Gastroesophageal sphincter (tissue), 4 donors: ENCODE measurements around the gene EHMT1. TPM values are rescaled to one million over a fixed set of nuclear protein-coding genes. Genes with fewer than 3 reads are reported as not detected.

ENCODE experiments used
- ATAC-seq: fragments of 150-250 bp; one replicate; pipeline ENCODE4 v1.9.1; 2016; ENCODE audit warnings: mild to moderate bottlenecking, moderate library complexity
- H3K27ac ChIP-seq, 4 donors: fragments of 200-600 bp; sonication (generic) in 3 of 4; 1 replicate in 3 of 4; 2 replicates in 1 of 4; pipeline ENCODE4 v1.5.1; 2016 to 2019
- H3K27me3 ChIP-seq: fragments of 200-600 bp; sonication (generic); one replicate; pipeline ENCODE4 v1.5.1; 2019
- H3K36me3 ChIP-seq, 2 donors: fragments of 200-600 bp; sonication (generic); one replicate each; pipeline ENCODE4 v1.5.1; 2019; ENCODE audit warnings: control low read depth in 1 of 2
- H3K4me1 ChIP-seq, 3 donors: fragments of 200-600 bp; sonication (generic); 1 replicate in 2 of 3; 2 replicates in 1 of 3; pipeline ENCODE4 v1.5.1; 2016 to 2019; ENCODE audit warnings: control low read depth in 2 of 3
- H3K4me3 ChIP-seq, 2 donors: fragments of 200-600 bp; sonication (generic); one replicate each; pipeline ENCODE4 v1.5.1; 2019; ENCODE audit warnings: mild to moderate bottlenecking in 1 of 2, moderate library complexity in 1 of 2
- H3K9me3 ChIP-seq, 3 donors: fragments of 200-600 bp; sonication (generic); one replicate each; pipeline ENCODE4 v1.5.1; 2017 to 2019; ENCODE audit warnings: control low read depth in 2 of 3
- EP300 ChIP-seq: sonication (generic); formaldehyde crosslinking; IDR thresholded peaks from one replicate; pipeline ENCODE4 v1.6.1; 2017; ENCODE audit warnings: antibody characterized with exemption, mild to moderate bottlenecking
- POLR2A ChIP-seq, 2 donors: fragments of 450-650 bp; IDR thresholded peaks; one replicate each; pipeline ENCODE4 v1.6.1; 2017; ENCODE audit warnings: antibody characterized with exemption in 2 of 2, mild to moderate bottlenecking in 2 of 2, moderate library complexity in 1 of 2
- POLR2AphosphoS5 ChIP-seq: sonication (generic); formaldehyde crosslinking; IDR thresholded peaks from one replicate; pipeline ENCODE4 v1.6.1; 2017; ENCODE audit warnings: antibody characterized with exemption
- WGBS, 2 donors: methylation state at CpG; one replicate each; pipeline ENCODE4 v1.1.5; 2018; ENCODE audit warnings: low coverage in 1 of 2; 5-methylcytosine and 5-hydroxymethylcytosine counted together
- total RNA-seq, 4 donors: library from RNA; depleted of rRNA; stranded (reverse); fragments of >200 nt; gene quantifications; one replicate each; pipeline ENCODE4 v1.1.0, GENCODE V29; 2016
- TF ChIP-seq, protein P1 (sequence below), 4 experiments: fragments of 200-600 bp in 2 of 4; fragments of 450-650 bp in 2 of 4; sonication (generic) in 1 of 4; IDR thresholded peaks; one replicate each; pipeline ENCODE4 v1.5.1; 2017 to 2019; ENCODE audit warnings: antibody characterized with exemption in 4 of 4, mild to moderate bottlenecking in 2 of 4, moderate library complexity in 2 of 4

EHMT1 gene
- total RNA-seq, 4 donors from 2014 or later = 49.2 to 79.7 (median 64.7) TPM

DNA sequence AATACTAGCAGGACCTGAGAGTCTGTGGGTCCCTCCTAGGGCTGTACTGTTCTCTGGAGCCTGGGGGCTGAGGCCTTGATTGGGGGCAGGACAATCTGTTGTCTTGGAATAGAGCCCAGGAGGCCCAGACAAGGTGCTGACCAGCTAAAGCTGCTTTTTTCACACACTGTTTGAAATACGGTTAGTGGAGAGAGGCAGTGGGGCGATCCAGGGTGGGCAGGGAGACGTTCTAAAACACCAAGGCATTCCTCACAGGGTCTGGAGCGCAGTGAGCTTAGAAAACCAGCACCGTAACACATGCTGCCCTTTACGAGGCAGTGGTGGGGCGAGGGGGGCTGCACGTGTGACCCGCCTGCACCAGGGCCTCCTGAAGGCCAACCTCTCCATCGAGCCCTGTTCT is 55.1 kb downstream of the EHMT1 start:
- H3K27ac ChIP-seq = peak overlapping the region in 3 of 4 donors; percentile 9 to 35 (median 26)
- H3K9me3 ChIP-seq = no peaks in the 10 kb centered on the region
- TF ChIP-seq EP300 (no peak), POLR2A (IDR thresholded peaks at IDR 0.05) (no peak), POLR2AphosphoS5 (no peak)
- TF ChIP-seq, protein P1, sequence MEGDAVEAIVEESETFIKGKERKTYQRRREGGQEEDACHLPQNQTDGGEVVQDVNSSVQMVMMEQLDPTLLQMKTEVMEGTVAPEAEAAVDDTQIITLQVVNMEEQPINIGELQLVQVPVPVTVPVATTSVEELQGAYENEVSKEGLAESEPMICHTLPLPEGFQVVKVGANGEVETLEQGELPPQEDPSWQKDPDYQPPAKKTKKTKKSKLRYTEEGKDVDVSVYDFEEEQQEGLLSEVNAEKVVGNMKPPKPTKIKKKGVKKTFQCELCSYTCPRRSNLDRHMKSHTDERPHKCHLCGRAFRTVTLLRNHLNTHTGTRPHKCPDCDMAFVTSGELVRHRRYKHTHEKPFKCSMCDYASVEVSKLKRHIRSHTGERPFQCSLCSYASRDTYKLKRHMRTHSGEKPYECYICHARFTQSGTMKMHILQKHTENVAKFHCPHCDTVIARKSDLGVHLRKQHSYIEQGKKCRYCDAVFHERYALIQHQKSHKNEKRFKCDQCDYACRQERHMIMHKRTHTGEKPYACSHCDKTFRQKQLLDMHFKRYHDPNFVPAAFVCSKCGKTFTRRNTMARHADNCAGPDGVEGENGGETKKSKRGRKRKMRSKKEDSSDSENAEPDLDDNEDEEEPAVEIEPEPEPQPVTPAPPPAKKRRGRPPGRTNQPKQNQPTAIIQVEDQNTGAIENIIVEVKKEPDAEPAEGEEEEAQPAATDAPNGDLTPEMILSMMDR (IDR thresholded peaks at IDR 0.05) = no peak
- peaks cover 0 to 18% of the 10 kb centered on the region in 2 donors for H3K36me3 ChIP-seq
- H3K27me3 ChIP-seq = no peaks in the 10 kb centered on the region
- peaks cover 0 to 49% (median 24%) of the 10 kb centered on the region in 3 donors for H3K4me1 ChIP-seq
- ATAC-seq = no peak
- WGBS, 2 donors = 52% methylated on average over 6 of the region's 10 CpGs; no CpG with 5 or more reads in 1 of the 2 donors
- peak overlapping the region in 1 of 2 donors; percentile 0 for H3K4me3 ChIP-seq

DNA sequence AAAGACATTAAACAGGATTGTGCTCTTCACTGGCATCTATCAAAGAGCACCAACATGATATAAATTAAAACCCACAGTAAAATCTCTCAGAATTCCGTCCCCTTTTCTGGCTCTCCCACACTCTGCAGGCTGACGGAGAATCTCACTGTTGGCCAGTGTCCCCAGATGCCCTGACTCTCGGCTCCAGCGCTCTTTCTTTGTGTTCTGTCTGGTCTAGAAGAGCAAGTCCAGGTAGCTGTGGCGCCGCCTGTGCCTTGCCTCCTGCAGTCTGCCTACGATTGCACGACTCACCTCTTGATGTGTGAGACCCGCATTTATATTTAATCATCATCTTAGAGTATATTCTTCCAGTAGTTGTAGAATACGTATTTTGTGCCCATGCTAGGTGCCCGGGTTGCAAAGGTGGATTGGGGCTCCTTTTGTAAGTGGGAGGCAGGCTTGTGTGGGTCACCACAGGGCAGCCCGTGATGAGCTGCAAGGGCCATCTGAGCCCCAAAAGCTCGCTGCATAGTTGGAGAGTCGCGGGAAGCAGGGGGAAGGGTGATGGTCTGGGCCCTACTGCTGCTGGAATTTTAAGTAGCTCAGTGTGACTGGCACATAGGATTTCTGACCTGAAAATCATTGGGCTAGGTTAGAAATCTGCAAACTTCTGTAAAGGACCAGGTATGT is 55.6 kb downstream of the EHMT1 start:
- TF ChIP-seq POLR2A (IDR thresholded peaks at IDR 0.05) = no peak
- no peak for TF ChIP-seq EP300
- no peak for TF ChIP-seq POLR2AphosphoS5
- TF ChIP-seq, protein P1 (IDR thresholded peaks at IDR 0.05) = no peak
- Histone ChIP-seq H3K4me3 (peak overlapping the region in 1 of 2 donors; percentile 0), H3K27me3 (no peaks in the 10 kb centered on the region), H3K9me3 (no peaks in the 10 kb centered on the region), H3K4me1 (peaks cover 0 to 49% (median 24%) of the 10 kb centered on the region in 3 donors), H3K36me3 (peaks cover 0 to 15% of the 10 kb centered on the region in 2 donors), H3K27ac (peak overlapping the region in 3 of 4 donors; percentile 9 to 35 (median 26))
- 47 to 63% methylated on average over 9 to 11 of the region's 15 CpGs for WGBS, 2 donors
- no peak for ATAC-seq

DNA sequence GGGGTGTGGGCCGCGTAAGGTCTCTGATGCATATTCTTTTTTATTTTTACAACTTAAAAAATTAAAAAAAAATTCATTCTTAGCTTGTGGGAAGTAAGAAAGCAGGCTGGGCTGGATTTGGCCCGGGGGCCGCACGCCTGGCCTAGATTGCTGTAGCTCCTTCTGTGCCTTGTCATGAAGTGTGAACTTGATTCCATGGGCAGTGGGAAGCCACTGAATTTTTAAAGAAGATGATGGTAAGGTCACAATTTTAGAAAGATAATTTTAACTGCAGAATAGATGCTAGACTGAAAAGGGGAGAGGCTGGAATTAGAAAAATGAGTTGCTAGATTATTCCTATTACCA is 56.1 kb downstream of the EHMT1 start:
- H3K27ac ChIP-seq = no peak overlapping the region
- peaks cover 0 to 51% (median 24%) of the 10 kb centered on the region in 3 donors for H3K4me1 ChIP-seq
- H3K36me3 ChIP-seq = peaks cover 0 to 10% of the 10 kb centered on the region in 2 donors
- H3K27me3 ChIP-seq = no peaks in the 10 kb centered on the region
- 54 to 58% methylated on average over 3 to 5 of the region's 5 CpGs for WGBS, 2 donors
- no peak overlapping the region for H3K4me3 ChIP-seq
- no peak for ATAC-seq
- no peak for TF ChIP-seq EP300
- TF ChIP-seq POLR2AphosphoS5 = no peak
- no peak for TF ChIP-seq POLR2A (IDR thresholded peaks at IDR 0.05)
- TF ChIP-seq, protein P1 (IDR thresholded peaks at IDR 0.05) = no peak
- H3K9me3 ChIP-seq = no peaks in the 10 kb centered on the region

DNA sequence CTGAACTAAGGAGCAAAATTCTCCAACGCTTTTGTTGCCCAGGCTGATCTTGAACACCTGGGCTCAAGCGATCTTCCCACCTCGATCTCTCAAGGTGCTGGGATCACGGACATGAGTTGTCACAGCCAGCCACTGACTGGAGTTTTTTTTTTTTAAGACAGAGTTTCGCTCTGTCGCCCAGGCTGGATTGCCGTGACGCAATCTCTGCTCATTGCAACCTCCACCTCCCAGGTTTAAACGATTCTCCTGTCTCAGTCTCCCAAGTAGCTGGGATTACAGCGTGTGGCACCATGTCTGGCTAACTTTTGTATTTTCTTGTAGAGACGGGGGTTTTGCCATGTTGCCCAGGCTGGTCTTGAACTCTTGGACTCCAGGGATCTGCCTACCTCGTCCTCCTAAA is 58.2 kb downstream of the EHMT1 start:
- TF ChIP-seq, protein P1 (IDR thresholded peaks at IDR 0.05) = no peak
- TF ChIP-seq EP300 = no peak
- TF ChIP-seq POLR2AphosphoS5 = no peak
- no peak for TF ChIP-seq POLR2A (IDR thresholded peaks at IDR 0.05)
- Histone ChIP-seq H3K36me3 (peaks cover 0 to 7% of the 10 kb centered on the region in 2 donors), H3K9me3 (no peaks in the 10 kb centered on the region), H3K27ac (no peak overlapping the region), H3K4me1 (peaks cover 0 to 55% (median 18%) of the 10 kb centered on the region in 3 donors), H3K4me3 (no peak overlapping the region), H3K27me3 (no peaks in the 10 kb centered on the region)
- no peak for ATAC-seq
- WGBS, 2 donors = 90 to 97% methylated on average over 2 to 3 of the region's 12 CpGs

DNA sequence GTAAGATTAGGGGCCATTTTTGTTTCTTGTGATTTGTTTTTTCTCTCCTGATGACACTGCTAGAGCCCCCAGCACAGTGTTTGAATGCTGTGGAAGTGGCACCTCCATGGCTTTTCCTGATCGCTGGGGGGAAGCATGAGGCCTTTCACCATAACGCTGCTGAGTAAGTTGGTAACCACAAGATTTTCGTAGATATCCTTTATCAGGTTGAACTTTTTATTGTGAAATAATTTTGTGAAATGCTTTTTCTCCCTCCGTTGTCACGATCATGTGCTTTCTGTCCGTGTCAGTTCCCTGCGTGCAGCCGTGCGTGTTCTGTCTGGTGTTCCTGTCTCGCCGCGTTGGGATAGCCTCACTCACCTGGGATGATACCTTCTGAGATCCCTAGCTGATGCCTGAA is 59.4 kb downstream of the EHMT1 start:
- 90 to 95% methylated on average over 12 of the region's 12 CpGs for WGBS, 2 donors
- no peak for ATAC-seq

More for the DNA sequence above, 59.4 kb downstream of the EHMT1 start:
- Histone ChIP-seq H3K4me3 (no peak overlapping the region), H3K27ac (no peak overlapping the region), H3K4me1 (peaks cover 0 to 58% (median 16%) of the 10 kb centered on the region in 3 donors), H3K36me3 (peaks cover 0 to 7% of the 10 kb centered on the region in 2 donors), H3K27me3 (no peaks in the 10 kb centered on the region), H3K9me3 (no peaks in the 10 kb centered on the region)
- TF ChIP-seq EP300 (no peak), POLR2AphosphoS5 (no peak), POLR2A (IDR thresholded peaks at IDR 0.05) (no peak)
- TF ChIP-seq, protein P1 (IDR thresholded peaks at IDR 0.05) = no peak
